ENCODE data around the gene PHACTR3. TPM values are rescaled to one million over a fixed set of nuclear protein-coding genes. Genes with fewer than 3 reads are reported as not detected.

PHACTR3 gene
- total and polyA plus RNA-seq, 2 of the 8 experiments (the other 6 are each of a cell fraction or from before 2014, with no cell fraction given), result 0.05 to 0.13 TPM

DNA sequence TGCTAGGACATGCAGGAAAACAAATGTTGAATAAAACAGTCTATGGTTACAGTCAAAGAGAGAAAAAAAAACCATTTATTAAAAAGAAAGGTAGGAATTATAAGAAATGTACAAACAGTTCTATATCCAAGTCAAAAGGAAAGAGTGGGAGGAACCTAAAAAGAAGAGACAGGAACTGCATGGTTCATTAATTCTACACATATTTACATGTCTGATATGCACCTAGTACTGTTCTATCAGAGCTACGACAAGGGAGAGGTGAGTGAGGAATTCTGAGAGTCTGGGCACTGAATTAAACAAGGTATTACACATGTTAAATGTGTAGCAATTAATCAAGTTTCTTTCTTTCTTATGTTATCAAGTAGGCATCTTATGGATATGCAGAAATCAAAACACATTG is 287.2 kb downstream of the PHACTR3 start (continued):
- TF ChIP-seq SAP30 (IDR thresholded peaks at IDR 0.05; ENCODE audit: insufficient read depth, insufficient replicate concordance, low read length) (no peak), TEAD4 (IDR thresholded peaks at IDR 0.05; ENCODE audit: low read depth, low read length) (no peak), SIRT6 (IDR thresholded peaks at IDR 0.05; ENCODE audit: low read length) (no peak), CHD1 (IDR thresholded peaks at IDR 0.05; ENCODE audit: low read depth, low read length) (no peak), SP4 (IDR thresholded peaks at IDR 0.05; ENCODE audit: low read length) (no peak)
- TF ChIP-seq, protein P1, sequence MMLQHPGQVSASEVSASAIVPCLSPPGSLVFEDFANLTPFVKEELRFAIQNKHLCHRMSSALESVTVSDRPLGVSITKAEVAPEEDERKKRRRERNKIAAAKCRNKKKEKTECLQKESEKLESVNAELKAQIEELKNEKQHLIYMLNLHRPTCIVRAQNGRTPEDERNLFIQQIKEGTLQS (IDR thresholded peaks at IDR 0.05; ENCODE audit: insufficient read depth, low read depth, low read length), result no peak
